HG03460 (cell line): ENCODE data around the gene COL23A1.

ENCODE experiments used
- ATAC-seq: cut with Tn5 transposase; IDR thresholded peaks from one replicate; pipeline ENCODE4 v1.9.1; 2021; ENCODE audit not compliant: unreplicated experiment

Gene COL23A1

GRCh38 chr5:178483620-178484019 lies 106.6 kb downstream of the COL23A1 start:
- no peak for ATAC-seq

- ATAC-seq, result no peak
Measured at GRCh38 chr5:178479261-178479660, 110.9 kb downstream of the COL23A1 start.

GRCh38 chr5:178478370-178478769 lies 111.8 kb downstream of the COL23A1 start:
- no peak for ATAC-seq

- ATAC-seq, result no peak
Measured at GRCh38 chr5:178477802-178478201, 112.4 kb downstream of the COL23A1 start.

- no peak for ATAC-seq
Measured at GRCh38 chr5:178476972-178477754, 113.0 kb downstream of the COL23A1 start.

- ATAC-seq, result no peak
Measured at GRCh38 chr5:178476531-178476930, 113.7 kb downstream of the COL23A1 start.

- ATAC-seq, result no peak
Measured at GRCh38 chr5:178475422-178475821, 114.8 kb downstream of the COL23A1 start.

- ATAC-seq, result no peak
Measured at GRCh38 chr5:178474562-178475184, 115.5 kb downstream of the COL23A1 start.

GRCh38 chr5:178473854-178474253 lies 116.3 kb downstream of the COL23A1 start:
- ATAC-seq, result no peak

- ATAC-seq, result no peak
Measured at GRCh38 chr5:178472138-178472537, 118.1 kb downstream of the COL23A1 start.

GRCh38 chr5:178471711-178472110 lies 118.5 kb downstream of the COL23A1 start:
- ATAC-seq, result no peak

- no peak for ATAC-seq
Measured at GRCh38 chr5:178470760-178471025, 119.5 kb downstream of the COL23A1 start.

GRCh38 chr5:178469975-178470759 lies 120.0 kb downstream of the COL23A1 start:
- no peak for ATAC-seq

- ATAC-seq, result no peak
Measured at GRCh38 chr5:178469011-178469974, 120.9 kb downstream of the COL23A1 start.

- ATAC-seq, result no peak
Measured at GRCh38 chr5:178468196-178468685, 122.0 kb downstream of the COL23A1 start.

GRCh38 chr5:178467568-178468195 lies 122.5 kb downstream of the COL23A1 start:
- no peak for ATAC-seq

GRCh38 chr5:178467205-178467567 lies 123.0 kb downstream of the COL23A1 start:
- ATAC-seq, result no peak

GRCh38 chr5:178466342-178466741 lies 123.9 kb downstream of the COL23A1 start:
- no peak for ATAC-seq

GRCh38 chr5:178465861-178466288 lies 124.3 kb downstream of the COL23A1 start:
- ATAC-seq, result no peak

GRCh38 chr5:178465228-178465860 lies 124.8 kb downstream of the COL23A1 start:
- ATAC-seq, result no peak
